ENCODE results near the gene ZNF692. TPM values are rescaled to one million over a fixed set of nuclear protein-coding genes. Genes with fewer than 3 reads are reported as not detected.

Gene ZNF692
- total RNA-seq, 2 experiments from 2014 or later: 75.9 to 92.3 TPM

GRCh38 chr1:248857201-248857600 is 1.7 kb downstream of the ZNF692 start:
- Mint-ChIP-seq H3K36me3 (ENCODE audit: low read depth) (peaks cover 30% of the 10 kb centered on the region), H3K27me3 (no peaks in the 10 kb centered on the region), H3K27ac (peak overlapping the region; percentile 99), H3K9me3 (ENCODE audit: low read depth) (no peaks in the 10 kb centered on the region), H3K4me3 (peak overlapping the region; percentile 89), H3K4me1 (peaks cover 43% of the 10 kb centered on the region)
- no peak for ATAC-seq
- ChIA-PET CTCF (interaction anchor here (1.5 kb wide), 1 partner anchor 15 kb away, joined by 4 read pairs; no protein-coding TSS in a partner anchor), POLR2A (interaction anchor here (0.9 kb wide), 1 partner anchor 9 kb away, joined by 4 read pairs; no protein-coding TSS in a partner anchor)
- no peak for DNase-seq
- intact Hi-C loops (cut with DNase I, micrococcal nuclease): loop anchor here in 1 of 2 experiments (5.0 kb wide), 1 partner anchor 1525 kb away; the partner anchor contains the start of gene ZNF496

DNA sequence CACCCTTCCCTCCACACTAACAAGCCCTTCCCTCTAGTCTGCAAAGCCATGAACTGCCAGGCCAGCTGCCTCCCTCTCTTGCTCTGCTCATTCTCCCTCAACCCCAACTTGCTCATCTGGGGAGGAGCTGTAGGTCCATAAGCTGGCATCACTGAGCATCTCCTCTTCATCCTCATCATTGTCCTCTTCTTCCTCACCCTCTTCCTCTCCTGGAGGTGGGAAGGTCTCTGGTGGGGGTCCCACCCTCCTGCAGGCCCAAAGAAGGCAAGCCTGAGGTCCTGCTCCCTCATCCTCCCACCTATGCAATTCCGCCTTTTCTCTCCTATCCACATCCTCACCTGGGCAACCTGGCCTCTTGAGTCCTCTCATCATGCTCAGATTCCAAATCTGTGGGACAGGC is 2.7 kb downstream of the ZNF692 start:
- Mint-ChIP-seq H3K36me3 (ENCODE audit: low read depth) (peaks cover 30% of the 10 kb centered on the region), H3K27ac (peak overlapping the region; percentile 71), H3K27me3 (no peaks in the 10 kb centered on the region), H3K9me3 (ENCODE audit: low read depth) (no peaks in the 10 kb centered on the region), H3K4me3 (no peak overlapping the region), H3K4me1 (peaks cover 39% of the 10 kb centered on the region)
- ChIA-PET CTCF (no interaction called here), POLR2A (interaction anchor here (1.1 kb wide), 1 partner anchor 17 kb away, joined by 3 read pairs; no protein-coding TSS in a partner anchor)
- DNase-seq (no peak), ATAC-seq (no peak)
- intact Hi-C loops (cut with DNase I, micrococcal nuclease): loop anchor here in 1 of 2 experiments (5.0 kb wide), 1 partner anchor 1524 kb away; the partner anchor contains the start of gene ZNF496

- Mint-ChIP-seq H3K36me3 (ENCODE audit: low read depth) (peaks cover 30% of the 10 kb centered on the region), H3K4me3 (no peak overlapping the region), H3K27ac (no peak overlapping the region), H3K9me3 (ENCODE audit: low read depth) (no peaks in the 10 kb centered on the region), H3K27me3 (no peaks in the 10 kb centered on the region), H3K4me1 (peaks cover 39% of the 10 kb centered on the region)
- ChIA-PET POLR2A (interaction anchor here (1.1 kb wide), 1 partner anchor 16 kb away, joined by 3 read pairs; no protein-coding TSS in a partner anchor), CTCF (no interaction called here)
- ATAC-seq (no peak), DNase-seq (no peak)
- intact Hi-C loops (cut with DNase I, micrococcal nuclease): loop anchor here in 1 of 2 experiments (5.0 kb wide), 1 partner anchor 1523 kb away; the partner anchor contains the start of gene ZNF496
Measured at GRCh38 chr1:248855580-248855979, 3.3 kb downstream of the ZNF692 start.

DNA sequence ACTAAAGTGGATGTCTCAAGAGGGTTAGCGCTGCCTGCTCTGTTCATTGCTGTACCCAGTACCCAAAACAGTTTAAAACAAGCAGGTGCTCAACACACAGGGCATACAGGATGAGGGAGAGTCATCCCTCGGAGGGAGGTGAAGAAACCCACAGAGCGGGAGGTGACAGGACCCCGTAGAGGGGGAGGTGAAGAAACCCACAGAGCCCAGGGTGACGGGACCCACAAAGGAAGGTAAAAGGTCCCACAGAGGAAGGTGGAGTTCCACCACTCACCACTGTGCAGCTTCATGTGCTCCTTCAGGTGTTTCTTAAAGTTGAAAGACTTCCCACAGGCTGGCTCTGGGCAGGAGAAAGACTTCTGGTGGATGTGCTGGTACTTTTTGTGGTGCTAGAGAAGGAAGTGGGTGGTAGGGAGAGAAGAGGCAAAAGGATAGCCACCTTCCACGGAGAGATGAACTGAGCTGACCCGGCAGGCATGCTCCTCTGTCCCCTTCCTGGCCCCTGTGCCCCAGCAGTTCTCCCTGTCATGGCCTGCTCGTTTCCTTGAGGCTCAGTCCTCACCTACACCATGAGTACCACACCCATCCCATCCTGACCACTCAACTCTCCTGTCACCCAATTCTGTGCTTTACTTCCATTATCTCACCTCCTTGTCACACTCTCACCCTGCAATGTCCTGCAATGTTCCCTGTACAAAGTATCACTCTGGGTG is 5.1 kb downstream of the ZNF692 start:
- H3K27ac Mint-ChIP-seq: peak overlapping the region; percentile 77
- no peak overlapping the region for H3K4me3 Mint-ChIP-seq
- intact Hi-C loops (cut with DNase I, micrococcal nuclease): no loop called here
- no peaks in the 10 kb centered on the region for H3K27me3 Mint-ChIP-seq
- H3K9me3 Mint-ChIP-seq (ENCODE audit: low read depth): no peaks in the 10 kb centered on the region
- ATAC-seq (peak; percentile 15), DNase-seq (no peak)
- peaks cover 33% of the 10 kb centered on the region for H3K36me3 Mint-ChIP-seq (ENCODE audit: low read depth)
- H3K4me1 Mint-ChIP-seq: peaks cover 28% of the 10 kb centered on the region
- CTCF ChIA-PET: no interaction called here
- POLR2A ChIA-PET: no interaction called here

GRCh38 chr1:248852481-248853405 is 6.1 kb downstream of the ZNF692 start:
- CTCF ChIA-PET: interaction anchor here (0.8 kb wide), 1 partner anchor 10 kb away, joined by 4 read pairs; no protein-coding TSS in a partner anchor
- POLR2A ChIA-PET: no interaction called here
- DNase-seq (no peak), ATAC-seq (no peak)
- H3K4me1 Mint-ChIP-seq: peaks cover 28% of the 10 kb centered on the region
- no peak overlapping the region for H3K27ac Mint-ChIP-seq
- no peak overlapping the region for H3K4me3 Mint-ChIP-seq
- no peaks in the 10 kb centered on the region for H3K9me3 Mint-ChIP-seq (ENCODE audit: low read depth)
- peaks cover 35% of the 10 kb centered on the region for H3K36me3 Mint-ChIP-seq (ENCODE audit: low read depth)
- intact Hi-C loops (cut with DNase I, micrococcal nuclease): no loop called here
- no peaks in the 10 kb centered on the region for H3K27me3 Mint-ChIP-seq

GRCh38 chr1:248851390-248851789 is 7.5 kb downstream of the ZNF692 start:
- no peak overlapping the region for H3K27ac Mint-ChIP-seq
- no peak for ATAC-seq

DNA sequence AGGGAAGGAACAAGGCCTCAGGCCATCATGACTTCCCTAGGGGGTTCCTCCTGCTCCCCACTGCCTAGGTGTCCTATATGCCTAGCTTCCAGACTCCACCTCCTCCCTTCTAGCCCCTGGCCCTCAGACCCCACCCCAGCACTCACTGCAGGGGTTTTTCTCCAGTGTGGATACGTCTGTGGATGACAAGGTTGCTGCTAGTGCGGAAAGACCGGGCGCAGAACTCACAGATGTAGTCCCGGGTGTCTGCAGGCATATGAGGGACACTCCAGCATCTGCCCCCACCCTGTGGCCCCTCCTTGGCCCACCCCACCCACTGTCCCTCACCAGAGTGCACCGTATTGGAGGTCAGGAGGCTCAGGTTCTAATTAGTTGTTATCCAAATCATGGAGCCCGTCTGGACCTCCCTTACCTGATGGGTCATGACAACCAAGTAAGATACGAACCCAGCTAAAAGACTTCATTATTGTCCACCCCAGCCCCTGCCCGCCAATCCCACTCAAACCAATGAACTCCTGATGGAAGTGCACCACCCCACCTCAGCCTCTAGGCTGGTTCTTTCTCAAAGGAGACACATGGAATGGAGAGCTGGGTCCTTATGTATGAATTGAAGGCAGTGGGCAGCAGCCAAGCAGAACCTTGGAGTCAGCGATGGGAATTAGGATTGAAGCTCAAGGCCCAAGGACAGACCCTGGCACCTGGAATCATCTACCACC is 8.2 kb downstream of the ZNF692 start:
- H3K27me3 Mint-ChIP-seq: no peaks in the 10 kb centered on the region
- POLR2A ChIA-PET: no interaction called here

More at GRCh38 chr1:248851390-248851789, 7.5 kb downstream of the ZNF692 start:
- no peaks in the 10 kb centered on the region for H3K27me3 Mint-ChIP-seq
- no peak for DNase-seq
- H3K36me3 Mint-ChIP-seq (ENCODE audit: low read depth): peaks cover 39% of the 10 kb centered on the region
- intact Hi-C loops (cut with DNase I, micrococcal nuclease): no loop called here
- CTCF ChIA-PET: interaction anchor here (1.6 kb wide), 1 partner anchor 10 kb away, joined by 6 read pairs; no protein-coding TSS in a partner anchor
- peaks cover 20% of the 10 kb centered on the region for H3K4me1 Mint-ChIP-seq
- POLR2A ChIA-PET: no interaction called here
- H3K9me3 Mint-ChIP-seq (ENCODE audit: low read depth): no peaks in the 10 kb centered on the region
- no peak overlapping the region for H3K4me3 Mint-ChIP-seq

GRCh38 chr1:248850124-248850523 is 8.8 kb downstream of the ZNF692 start:
- Mint-ChIP-seq H3K9me3 (ENCODE audit: low read depth) (no peaks in the 10 kb centered on the region), H3K36me3 (ENCODE audit: low read depth) (peaks cover 31% of the 10 kb centered on the region), H3K4me3 (no peak overlapping the region), H3K27me3 (no peaks in the 10 kb centered on the region), H3K4me1 (peaks cover 8% of the 10 kb centered on the region), H3K27ac (no peak overlapping the region)
- intact Hi-C loops (cut with DNase I, micrococcal nuclease): no loop called here
- ATAC-seq (no peak), DNase-seq (no peak)
- CTCF ChIA-PET: interaction anchor here (1.6 kb wide), 1 partner anchor 9 kb away, joined by 6 read pairs; no protein-coding TSS in a partner anchor
- POLR2A ChIA-PET: no interaction called here

More for the DNA sequence above, 8.2 kb downstream of the ZNF692 start:
- Mint-ChIP-seq H3K36me3 (ENCODE audit: low read depth) (peaks cover 32% of the 10 kb centered on the region), H3K4me3 (no peak overlapping the region), H3K9me3 (ENCODE audit: low read depth) (no peaks in the 10 kb centered on the region), H3K4me1 (peaks cover 13% of the 10 kb centered on the region), H3K27ac (no peak overlapping the region)
- DNase-seq (no peak), ATAC-seq (no peak)
- CTCF ChIA-PET: interaction anchor here (1.6 kb wide), 1 partner anchor 9 kb away, joined by 6 read pairs; no protein-coding TSS in a partner anchor
- intact Hi-C loops (cut with DNase I, micrococcal nuclease): no loop called here

DNA sequence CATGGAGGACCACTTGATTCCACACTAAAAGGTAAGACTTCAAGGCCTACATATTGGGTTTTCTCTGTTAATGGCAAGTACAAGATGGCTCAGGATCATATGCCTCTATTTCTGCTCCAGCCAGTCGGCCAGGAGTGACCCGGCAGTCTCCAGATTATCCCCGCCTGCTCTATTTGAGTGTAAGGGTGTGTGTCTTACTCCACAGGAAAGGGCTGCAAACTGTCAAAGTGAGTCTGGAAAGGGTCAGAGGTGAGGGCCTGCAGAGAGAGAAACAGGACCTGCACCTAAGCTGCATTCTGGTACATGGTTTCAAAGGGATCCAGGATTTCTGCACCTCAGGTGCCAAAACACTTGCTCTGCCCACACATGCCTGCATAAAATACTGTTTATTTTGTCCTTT is 9.2 kb downstream of the ZNF692 start:
- ChIA-PET CTCF (no interaction called here), POLR2A (no interaction called here)
- peaks cover 3% of the 10 kb centered on the region for H3K4me1 Mint-ChIP-seq
- DNase-seq: no peak
- no peak overlapping the region for H3K27ac Mint-ChIP-seq
- intact Hi-C loops (cut with DNase I, micrococcal nuclease): no loop called here
- no peaks in the 10 kb centered on the region for H3K27me3 Mint-ChIP-seq
- H3K9me3 Mint-ChIP-seq (ENCODE audit: low read depth): no peaks in the 10 kb centered on the region
- no peak overlapping the region for H3K4me3 Mint-ChIP-seq
- peaks cover 28% of the 10 kb centered on the region for H3K36me3 Mint-ChIP-seq (ENCODE audit: low read depth)
- ATAC-seq: no peak

- Mint-ChIP-seq H3K9me3 (ENCODE audit: low read depth) (no peaks in the 10 kb centered on the region), H3K4me1 (no peaks in the 10 kb centered on the region), H3K27ac (peak overlapping the region; percentile 7), H3K36me3 (ENCODE audit: low read depth) (peaks cover 29% of the 10 kb centered on the region), H3K27me3 (no peaks in the 10 kb centered on the region), H3K4me3 (no peak overlapping the region)
- intact Hi-C loops (cut with DNase I, micrococcal nuclease): no loop called here
- DNase-seq: no peak
- ChIA-PET POLR2A (no interaction called here), CTCF (no interaction called here)
- ATAC-seq: no peak
Measured at GRCh38 chr1:248849152-248849551, 9.7 kb downstream of the ZNF692 start.

- no peaks in the 10 kb centered on the region for H3K9me3 Mint-ChIP-seq (ENCODE audit: low read depth)
- no peaks in the 10 kb centered on the region for H3K4me1 Mint-ChIP-seq
- POLR2A ChIA-PET: no interaction called here
- ATAC-seq (no peak), DNase-seq (no peak)
- intact Hi-C loops (cut with DNase I, micrococcal nuclease): no loop called here
- H3K36me3 Mint-ChIP-seq (ENCODE audit: low read depth): peaks cover 27% of the 10 kb centered on the region
- CTCF ChIA-PET: no interaction called here
- H3K4me3 Mint-ChIP-seq: no peak overlapping the region
- H3K27me3 Mint-ChIP-seq: no peaks in the 10 kb centered on the region
- H3K27ac Mint-ChIP-seq: peak overlapping the region; percentile 7
Measured at GRCh38 chr1:248848602-248849001, 10.3 kb downstream of the ZNF692 start.

Measured in activated CD4-positive, alpha-beta T cell treated with anti-CD3 and anti-CD28 coated beads for 36 hours (primary cell).